Bronchial epithelial cell (primary cell): ENCODE measurements around the gene FADS1. TPM values are rescaled to one million over a fixed set of nuclear protein-coding genes. Genes with fewer than 3 reads are reported as not detected.

Experiments
- DNase-seq: peaks from one replicate; pipeline ENCODE4 v3.0.0-alpha.2; 2010; ENCODE audit warnings: low read depth
- FAIRE-seq: peaks from 2 replicates; lab custom pipeline; 2011; peaks lifted over from hg19 to GRCh38; lab: Jason Lieb, UNC
- H3K27me3 ChIP-seq: 2 replicates; pipeline ENCODE4 v1.5.1; 2011; ENCODE audit warnings: low read length; ENCODE audit not compliant: control insufficient read depth, insufficient read depth
- H3K36me3 ChIP-seq: 2 replicates; pipeline ENCODE4 v1.5.1; 2011; ENCODE audit warnings: low read length; ENCODE audit not compliant: control insufficient read depth, insufficient read depth
- H3K4me3 ChIP-seq: 2 replicates; pipeline ENCODE4 v1.5.1; 2011; ENCODE audit warnings: mild to moderate bottlenecking, low read depth, low read length, control low read depth
- CTCF ChIP-seq: IDR thresholded peaks from 2 replicates; pipeline ENCODE4 v1.5.1; 2011; ENCODE audit warnings: mild to moderate bottlenecking, moderate library complexity, low read length, control low read depth, inconsistent platforms; ENCODE audit not compliant: insufficient read depth, severe bottlenecking
- total RNA-seq: library from RNA; depleted of rRNA; stranded (reverse); fragments of >200 nt; gene quantifications from 2 replicates; pipeline ENCODE4 v1.2.1, GENCODE V29; 2014

Gene FADS1
- total RNA-seq, 1 donor from 2014 or later = 46.9 TPM

GRCh38 chr11:61834278-61835048 is 17.7 kb upstream of the FADS1 start:
- H3K4me3 ChIP-seq = no peak overlapping the region
- FAIRE-seq (no peak), DNase-seq (no peak)
- peaks cover 14% of the 10 kb centered on the region for H3K36me3 ChIP-seq
- no peak for TF ChIP-seq CTCF
- H3K27me3 ChIP-seq = no peaks in the 10 kb centered on the region

- FAIRE-seq (no peak), DNase-seq (no peak)
- Histone ChIP-seq H3K27me3 (no peaks in the 10 kb centered on the region), H3K36me3 (peaks cover 14% of the 10 kb centered on the region), H3K4me3 (no peak overlapping the region)
- TF ChIP-seq CTCF = no peak
These were observed 17.1 kb upstream of the FADS1 start for GRCh38 chr11:61833926-61834277.

GRCh38 chr11:61833471-61833870 is 16.7 kb upstream of the FADS1 start:
- FAIRE-seq = no peak
- peaks cover 10% of the 10 kb centered on the region for H3K36me3 ChIP-seq
- TF ChIP-seq CTCF = no peak
- no peak overlapping the region for H3K4me3 ChIP-seq
- no peaks in the 10 kb centered on the region for H3K27me3 ChIP-seq
- DNase-seq = no peak

GRCh38 chr11:61832754-61833153 is 16.0 kb upstream of the FADS1 start:
- peaks cover 6% of the 10 kb centered on the region for H3K36me3 ChIP-seq
- no peak for FAIRE-seq
- no peak overlapping the region for H3K4me3 ChIP-seq
- DNase-seq = no peak
- no peaks in the 10 kb centered on the region for H3K27me3 ChIP-seq
- TF ChIP-seq CTCF = no peak

GRCh38 chr11:61832207-61832606 is 15.4 kb upstream of the FADS1 start:
- H3K27me3 ChIP-seq = no peaks in the 10 kb centered on the region
- no peak overlapping the region for H3K4me3 ChIP-seq
- FAIRE-seq (no peak), DNase-seq (no peak)
- TF ChIP-seq CTCF = no peak
- peaks cover 6% of the 10 kb centered on the region for H3K36me3 ChIP-seq
